Fibroblast of skin of left biceps (primary cell): ENCODE data around the gene CREBL2.
A peak's percentile ranks its signal among the peaks of the same experiment; 100 is the strongest.
"Not testable (repeated sequence)": the region's sequence is repeated elsewhere in the genome, so short reads cannot be mapped to it uniquely, and the experiment has no call there.

ENCODE experiments used
- DNase-seq, 2 experiments: peaks; one replicate each; pipeline ENCODE4 v3.0.0-alpha.2; 2013; ENCODE audit warnings: low read depth in 2 of 2

CREBL2 gene

DNA sequence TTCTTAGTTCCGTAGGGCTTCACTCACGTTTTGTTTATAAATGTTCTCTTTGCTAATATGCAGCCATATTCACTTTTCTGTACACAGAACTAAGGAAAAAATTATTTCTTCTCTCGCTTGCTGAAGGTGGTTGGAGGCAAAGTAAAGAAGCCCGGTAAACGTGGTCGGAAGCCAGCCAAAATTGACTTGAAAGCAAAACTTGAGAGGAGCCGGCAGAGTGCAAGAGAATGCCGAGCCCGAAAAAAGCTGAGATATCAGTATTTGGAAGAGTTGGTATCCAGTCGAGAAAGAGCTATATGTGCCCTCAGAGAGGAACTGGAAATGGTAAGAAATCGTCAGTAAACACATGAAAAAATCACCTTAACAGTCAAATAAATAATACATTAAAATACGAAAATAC lies 24.0 kb downstream of the CREBL2 start:
- DNase-seq = no peak

DNA sequence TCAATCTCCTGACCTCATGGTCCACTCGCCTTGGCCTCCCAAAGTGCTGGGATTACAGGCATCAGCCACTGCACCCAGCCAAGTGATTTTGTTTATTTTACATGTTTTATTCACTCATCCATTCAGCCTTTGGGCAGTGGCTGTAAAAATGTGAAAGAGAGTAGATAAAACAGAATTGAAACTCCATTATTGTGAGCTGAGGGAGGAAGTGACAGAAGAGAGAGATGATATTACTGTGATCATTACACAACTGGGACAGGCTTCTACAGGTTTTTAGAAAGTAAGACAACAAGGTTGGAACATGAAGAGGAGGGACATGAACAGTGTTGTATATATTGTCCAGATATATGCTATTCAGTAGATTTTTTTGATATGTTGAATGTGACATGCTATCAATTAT lies 25.0 kb downstream of the CREBL2 start:
- DNase-seq = no peak

DNA sequence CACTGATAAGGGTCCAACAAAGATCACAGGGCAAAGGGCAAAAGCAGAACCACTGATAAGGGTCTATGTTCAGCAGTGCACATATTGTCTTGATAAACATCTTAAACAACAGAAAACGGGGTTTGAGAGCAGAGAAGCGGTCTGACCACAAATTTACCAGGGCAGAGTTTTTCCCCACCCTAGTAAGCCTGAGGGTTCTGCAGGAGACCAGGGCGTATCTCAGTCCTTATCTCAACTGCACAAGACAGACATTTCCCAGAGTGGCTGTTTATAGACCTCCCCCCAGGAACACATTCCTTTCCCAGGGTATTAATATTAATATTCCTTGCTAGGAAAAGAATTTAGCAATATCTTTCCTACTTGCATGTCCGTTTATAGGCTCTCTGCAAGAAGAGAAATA lies 28.3 kb downstream of the CREBL2 start:
- DNase-seq = not testable (repeated sequence)

DNA sequence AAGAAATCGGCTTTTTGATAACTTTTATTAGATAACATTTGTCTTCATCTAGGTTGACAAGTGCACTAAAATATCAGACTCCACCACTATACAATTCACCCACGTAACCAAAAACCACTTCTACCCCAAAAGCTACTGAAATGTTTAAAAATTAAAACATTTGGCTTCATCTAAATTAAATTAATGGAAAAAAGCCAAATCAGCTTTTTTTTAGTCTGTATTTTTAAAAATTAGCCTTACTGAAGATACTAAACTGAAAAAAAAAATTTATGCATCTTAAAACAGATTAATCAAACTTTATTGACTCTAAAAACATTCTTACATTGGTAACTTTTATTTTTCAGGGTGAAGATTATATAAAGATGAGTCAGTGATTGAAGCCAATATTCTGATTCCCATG lies 30.0 kb downstream of the CREBL2 start:
- no peak for DNase-seq

DNA sequence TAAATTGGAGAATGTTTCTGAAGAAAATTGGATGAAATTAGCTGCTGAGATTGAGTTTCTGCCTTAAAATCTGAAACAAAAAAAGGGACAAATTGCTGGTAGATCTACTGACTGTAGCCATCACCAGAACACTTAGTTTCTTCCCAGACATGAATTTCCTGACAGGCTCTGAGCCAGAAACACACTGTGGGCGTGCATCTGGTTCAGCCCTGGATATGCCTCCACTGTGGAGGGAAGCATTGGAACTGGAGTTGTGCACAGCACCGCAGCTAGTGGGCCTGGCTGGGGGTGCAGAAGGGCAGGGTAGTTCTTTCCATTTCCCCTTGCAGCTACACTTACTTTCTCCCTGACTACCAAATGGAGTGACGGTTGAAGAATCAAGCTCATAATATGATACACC lies 31.2 kb downstream of the CREBL2 start:
- DNase-seq = no peak

DNA sequence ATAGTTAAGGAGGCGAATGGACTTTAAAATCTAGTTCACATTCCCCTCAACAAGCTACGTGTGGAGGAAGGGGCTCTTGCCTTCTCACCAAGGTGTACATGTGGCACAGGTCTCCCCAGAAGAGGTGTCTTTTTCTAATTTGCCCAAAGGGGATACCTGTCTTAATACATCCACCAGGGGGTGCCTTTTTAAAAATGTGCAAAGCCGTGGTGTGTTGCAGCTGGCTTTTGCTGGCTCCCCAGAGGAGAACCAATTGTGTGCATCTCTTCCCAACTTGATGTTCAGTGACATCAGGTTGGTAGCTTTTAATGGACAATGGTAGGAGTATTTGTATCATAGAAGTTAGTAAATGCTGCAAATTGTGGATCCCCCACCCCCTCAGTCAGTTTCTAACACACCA lies 33.8 kb downstream of the CREBL2 start:
- DNase-seq = no peak

DNA sequence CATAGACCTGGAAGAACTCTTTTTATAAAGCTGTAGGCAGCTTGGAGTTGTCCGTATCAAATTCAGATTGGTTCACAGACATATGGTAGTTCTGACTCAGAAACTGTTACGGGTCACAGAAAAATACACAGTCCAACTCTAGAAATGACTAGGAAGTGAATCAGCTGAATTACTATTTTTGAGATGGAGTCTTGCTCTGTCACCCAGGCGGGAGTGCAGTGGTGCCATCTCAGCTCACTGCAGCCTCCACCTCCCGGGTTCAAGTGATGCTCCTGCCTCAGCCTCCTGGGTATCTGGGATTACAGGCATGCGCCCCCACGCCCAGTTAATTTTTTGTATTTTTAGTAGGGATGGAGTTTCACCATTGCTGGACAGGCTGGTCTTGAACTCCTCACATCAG lies 34.3 kb downstream of the CREBL2 start:
- DNase-seq = peak; percentile 23 to 24

DNA sequence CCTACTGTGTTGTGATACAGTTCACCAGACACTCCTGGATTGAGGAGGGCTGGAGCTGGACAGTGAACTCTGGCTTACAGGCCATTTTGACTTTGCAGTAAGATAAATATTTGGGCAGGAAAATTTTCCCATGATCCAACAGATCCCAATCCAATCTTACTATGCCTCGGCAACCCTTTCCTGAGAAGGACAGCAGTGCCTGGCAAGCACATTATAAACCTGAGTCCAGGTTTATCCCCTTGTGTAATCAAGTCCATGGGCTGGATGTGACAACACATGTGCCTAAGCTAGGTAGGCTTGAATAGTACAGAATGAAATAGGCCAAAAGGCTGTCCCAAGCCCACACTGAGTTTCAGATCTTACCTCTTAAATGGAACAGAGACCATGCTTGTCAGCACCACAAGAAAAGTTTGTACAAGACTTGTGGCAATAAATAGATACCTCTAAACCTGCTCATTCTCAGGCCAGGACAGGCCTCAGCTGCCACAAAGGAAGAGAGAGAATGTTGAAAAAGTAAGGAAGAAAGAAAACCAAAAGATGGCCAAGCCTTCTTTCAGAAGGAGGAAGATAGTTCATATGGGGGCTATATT lies 34.9 kb downstream of the CREBL2 start:
- DNase-seq = no peak

DNA sequence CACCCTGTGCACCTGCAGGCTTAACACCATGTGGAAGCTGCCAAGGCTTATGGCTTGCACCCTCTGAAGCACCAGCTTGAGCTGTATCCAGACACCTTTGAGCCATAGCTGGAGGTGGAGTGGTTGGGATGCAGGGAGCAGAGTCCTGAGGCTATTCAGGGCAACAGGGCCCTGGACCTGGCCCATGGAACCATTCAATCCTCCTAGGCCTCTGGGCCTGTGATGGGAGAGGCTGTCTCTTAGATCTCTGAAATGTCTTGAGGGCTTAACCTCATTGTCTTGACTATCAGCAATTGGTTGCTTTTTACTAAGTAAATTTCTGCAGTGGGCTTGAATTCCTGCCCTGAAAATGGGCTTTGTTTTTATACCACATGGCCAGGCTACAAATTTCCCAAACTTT lies 36.6 kb downstream of the CREBL2 start:
- DNase-seq = no peak

DNA sequence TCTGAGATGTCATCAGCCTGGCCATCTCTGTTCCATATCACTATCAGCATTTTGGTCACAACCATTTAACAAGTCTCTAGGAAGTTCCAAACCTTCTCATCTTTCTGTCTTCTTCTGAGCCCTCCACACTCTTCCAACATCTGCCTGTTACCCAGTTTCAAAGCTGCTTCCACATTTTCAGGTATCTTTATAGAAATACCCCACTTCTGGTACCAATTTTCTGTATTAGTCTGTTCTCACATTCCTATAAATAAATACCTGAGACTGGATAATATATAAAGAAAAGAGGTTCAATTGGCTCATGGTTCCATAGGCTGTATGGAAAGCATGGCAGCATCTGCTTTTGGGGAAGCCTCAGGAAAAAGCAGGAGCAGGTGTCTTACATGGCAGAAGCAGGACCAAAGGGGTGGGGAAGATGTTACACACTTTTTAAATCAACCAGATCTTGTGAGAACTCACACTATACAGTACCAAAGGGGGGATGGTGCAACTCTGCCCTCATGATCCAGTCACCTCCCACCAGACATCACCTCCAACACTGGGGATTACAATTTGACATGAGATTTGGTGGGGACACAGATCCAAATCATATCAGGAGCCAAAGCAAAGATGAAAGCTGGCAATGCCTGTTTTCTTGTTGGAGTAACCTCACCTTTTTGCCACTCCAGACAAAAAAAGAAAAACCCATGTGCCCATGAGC lies 37.4 kb downstream of the CREBL2 start:
- DNase-seq = no peak

DNA sequence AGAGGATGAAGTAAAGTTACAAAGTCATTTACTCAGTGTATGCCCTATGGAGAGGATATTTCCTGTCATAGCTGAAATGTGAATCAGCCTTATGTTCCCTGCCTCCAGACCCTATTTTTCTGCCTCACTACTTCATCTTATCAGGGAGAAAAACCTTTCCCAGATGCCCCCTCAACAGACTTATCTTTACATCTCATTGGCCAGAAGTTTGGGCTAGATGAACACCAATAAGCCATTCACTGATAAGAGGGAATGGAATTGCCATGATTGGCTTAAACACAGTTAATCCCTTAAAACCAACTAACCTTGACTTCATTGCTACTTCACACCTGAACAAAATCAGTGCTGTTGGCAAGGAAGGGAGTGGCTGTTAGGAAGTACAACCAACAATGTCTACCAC lies 40.1 kb downstream of the CREBL2 start:
- no peak for DNase-seq

DNA sequence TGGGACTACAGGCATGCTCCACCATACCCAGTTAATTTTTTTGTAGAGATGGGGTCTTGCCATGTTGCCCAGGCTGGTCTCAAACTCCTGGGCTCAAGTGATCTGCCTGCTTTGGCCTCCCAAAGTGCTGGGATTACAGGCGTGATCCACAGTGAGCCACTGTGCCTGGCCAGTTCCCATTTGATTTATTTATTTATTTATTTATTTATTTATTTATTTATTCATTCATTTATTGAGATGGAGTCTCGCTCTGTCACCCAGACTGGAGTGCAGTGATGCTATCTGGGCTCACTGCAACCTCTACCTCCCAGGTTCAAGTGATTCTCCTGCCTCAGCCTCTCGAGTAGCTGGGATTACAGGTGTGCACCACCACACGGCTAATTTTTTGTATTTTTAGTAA lies 41.0 kb downstream of the CREBL2 start:
- not testable (repeated sequence) for DNase-seq

DNA sequence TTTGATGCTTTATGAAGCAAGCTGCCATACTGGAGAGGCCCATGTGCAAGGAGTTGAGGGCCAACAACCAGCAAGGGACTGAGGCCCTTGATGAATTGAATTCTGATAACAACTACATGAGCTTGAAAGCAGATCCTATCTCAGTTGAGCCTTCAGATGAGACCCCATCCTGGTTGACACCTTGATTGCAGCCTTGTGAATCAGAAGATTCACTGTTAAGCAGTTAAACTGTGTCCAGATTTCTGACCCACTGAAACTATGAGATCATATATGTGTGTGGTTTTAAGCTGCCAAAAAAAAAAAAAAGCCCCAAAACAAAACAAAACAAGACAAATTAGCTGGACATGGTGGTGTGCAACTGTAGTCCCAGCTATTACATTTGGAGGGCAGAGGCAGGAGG lies 42.2 kb downstream of the CREBL2 start:
- DNase-seq = no peak

DNA sequence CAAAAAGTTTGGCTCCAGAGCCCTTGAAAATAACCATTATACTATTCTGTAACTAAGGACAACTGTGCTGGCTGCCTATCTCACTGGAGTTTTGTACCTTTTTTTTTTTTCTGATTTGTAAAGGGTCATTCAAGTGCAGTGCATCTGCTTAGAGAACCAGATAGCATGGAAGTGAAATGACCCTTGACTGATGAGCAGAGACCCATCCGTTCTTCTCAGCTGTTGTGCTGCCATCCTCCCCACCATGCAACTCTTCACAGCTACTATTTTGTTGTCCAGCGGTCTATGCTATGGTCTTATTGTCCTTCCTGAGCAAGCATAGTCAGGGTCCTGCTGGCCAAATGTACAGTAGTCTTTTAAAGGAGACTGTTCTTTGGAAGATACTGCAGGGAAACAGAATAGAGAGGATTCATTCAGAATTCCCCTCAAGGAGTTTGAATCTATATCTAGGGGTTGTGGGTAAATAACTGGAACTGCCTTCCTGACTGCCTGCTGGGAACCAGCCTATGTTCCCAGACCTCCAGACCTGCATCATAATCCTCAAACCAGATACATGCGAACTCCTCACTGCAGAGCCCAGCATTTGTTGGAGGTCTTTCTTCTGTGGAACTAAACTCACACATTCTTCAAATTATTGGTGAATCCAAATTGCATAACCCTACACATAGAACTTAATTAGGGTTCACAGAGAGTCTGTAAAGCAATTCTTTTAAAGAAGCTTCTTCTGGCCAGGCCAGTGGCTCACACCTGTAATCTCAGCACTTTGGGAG lies 43.2 kb downstream of the CREBL2 start:
- DNase-seq = no peak

DNA sequence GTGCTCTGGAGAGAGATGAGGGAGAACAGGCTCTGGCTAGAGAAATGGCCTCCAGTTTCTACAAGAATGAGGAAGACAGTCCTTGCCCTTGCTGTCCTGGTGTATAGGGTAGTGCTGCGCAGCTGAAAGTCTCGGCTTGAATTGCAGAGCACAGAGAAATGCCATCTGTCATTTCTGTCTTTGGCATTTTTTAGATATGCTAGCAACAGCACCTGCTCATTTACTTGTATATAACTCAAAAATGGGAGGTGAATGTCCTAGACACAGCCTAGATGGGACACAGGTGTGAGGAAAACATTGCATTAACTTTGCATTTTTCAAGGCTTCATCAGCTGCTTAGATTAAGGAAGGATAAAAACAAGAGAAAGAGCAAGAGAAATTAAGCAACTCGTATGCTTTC lies 48.5 kb downstream of the CREBL2 start:
- no peak for DNase-seq

DNA sequence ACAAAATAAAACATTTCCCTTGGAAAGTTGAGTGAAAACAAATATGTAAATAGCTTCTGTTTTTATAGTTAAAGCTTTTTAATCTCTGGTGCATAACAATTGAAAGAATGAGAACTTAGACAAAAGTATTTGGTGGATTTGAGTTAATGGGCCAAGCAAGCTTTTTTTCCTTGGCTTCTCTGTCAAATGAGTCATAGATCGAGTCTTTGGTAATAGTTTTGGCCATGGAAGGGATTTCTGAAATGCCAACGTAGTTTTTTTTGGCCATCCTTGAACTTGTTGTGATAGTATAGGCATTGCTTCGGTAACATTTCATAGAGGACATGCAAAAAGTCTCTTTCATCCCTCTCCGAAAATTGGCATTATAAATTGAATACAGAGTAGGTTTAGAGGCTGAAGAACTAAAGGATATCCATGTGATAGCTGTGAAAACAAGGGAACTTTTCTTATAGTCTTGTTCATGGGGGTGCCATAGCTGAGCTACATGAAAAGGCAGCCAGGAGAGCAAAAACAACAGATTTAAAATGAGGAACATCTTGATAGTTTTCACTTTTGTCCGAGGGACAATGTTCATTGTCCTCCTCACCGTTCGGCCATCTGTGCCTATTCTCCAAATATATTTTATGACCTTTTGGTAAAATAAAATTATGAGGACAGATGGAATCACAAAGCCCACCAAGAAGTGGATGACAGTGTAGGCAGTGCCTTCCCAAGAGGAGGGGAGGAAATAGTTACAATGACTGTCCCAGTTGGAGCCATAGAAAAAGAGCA lies 49.6 kb downstream of the CREBL2 start:
- peak; percentile 47 to 51 for DNase-seq

DNA sequence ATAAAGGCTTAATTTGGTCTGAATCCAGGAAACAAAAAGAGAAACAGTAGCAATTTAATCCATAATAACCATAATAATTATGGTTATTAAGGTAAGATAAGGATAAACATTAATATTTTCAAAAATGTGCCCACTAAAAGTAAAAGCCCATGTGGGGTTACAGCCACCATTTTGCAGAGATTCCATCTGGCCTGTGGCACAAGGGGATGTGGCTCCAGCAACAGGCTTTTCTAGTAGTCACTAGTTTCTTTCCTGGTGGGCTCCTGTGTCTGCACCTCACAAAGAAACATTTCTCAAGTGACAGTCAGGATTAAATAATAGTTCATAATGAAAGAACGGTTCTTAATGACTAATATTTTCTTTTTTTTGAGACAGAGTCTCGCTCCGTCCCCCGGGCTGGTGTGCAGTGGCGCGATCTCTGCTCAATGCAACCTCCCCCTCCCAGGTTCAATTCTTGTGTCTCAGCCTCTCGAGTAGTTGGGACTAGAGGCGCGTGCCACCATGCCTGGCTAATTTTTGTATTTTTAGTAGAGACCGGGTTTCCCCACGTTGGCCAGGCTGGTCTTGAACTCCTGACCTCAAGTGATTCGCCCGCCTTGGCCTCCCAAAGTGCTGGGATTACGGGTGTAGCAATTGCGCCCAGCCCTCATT lies 52.1 kb downstream of the CREBL2 start:
- DNase-seq = no peak

DNA sequence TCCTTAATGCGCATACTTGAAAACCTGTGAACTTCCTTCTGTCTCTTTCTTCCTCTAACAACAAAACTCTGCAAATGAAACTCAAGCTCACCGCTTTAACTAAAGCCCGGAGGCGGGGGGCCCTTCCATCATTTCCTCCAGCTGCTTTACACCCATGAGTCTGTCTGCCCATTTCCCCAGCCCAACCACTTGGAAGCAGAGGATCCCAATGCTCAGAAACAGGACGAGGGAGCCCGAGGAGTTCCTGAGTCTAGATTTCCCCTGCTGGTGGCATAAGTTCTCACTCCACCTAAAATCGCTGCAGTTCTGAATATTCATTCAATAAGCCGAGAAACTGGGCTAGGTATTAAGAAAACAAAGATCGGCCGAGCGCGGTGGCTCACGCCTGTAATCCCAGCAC lies 53.5 kb downstream of the CREBL2 start:
- DNase-seq = no peak

DNA sequence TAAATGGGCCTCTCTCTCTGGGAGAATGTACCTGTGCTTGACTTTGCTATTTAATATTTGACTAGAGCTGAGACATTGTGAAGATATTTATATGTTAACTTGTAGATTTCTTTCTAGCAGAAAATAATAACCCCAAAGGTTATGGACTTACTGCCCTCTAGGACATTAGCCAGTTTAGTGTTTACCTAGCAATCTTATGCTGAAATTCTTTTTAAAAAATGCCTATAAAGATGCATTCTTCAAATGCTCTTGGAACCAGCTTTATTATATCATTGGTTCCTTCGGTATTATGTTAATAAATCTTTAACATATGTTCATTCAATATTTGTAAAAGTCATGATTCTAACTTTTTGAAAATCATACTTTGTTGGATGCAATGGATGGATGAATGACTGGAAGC lies 56.3 kb downstream of the CREBL2 start:
- no peak for DNase-seq

DNA sequence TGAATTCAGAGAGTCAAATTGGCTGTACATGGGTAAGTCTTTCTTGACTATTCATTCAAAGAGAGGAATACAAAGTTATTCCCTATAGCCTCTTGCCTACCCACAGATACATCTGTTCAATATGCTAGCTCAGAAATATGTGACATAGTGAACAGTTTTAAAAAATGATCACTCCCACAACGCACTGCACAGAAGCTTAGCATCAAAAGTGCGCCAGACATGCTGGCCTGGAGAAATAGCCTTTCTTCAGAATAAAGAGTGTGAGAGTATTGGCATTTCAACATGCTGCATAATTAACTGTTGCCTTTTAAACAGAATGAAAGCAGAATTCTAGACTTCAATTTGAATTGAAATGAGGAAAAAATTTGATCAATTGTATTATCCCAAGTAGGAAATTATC lies 57.3 kb downstream of the CREBL2 start:
- DNase-seq = no peak

DNA sequence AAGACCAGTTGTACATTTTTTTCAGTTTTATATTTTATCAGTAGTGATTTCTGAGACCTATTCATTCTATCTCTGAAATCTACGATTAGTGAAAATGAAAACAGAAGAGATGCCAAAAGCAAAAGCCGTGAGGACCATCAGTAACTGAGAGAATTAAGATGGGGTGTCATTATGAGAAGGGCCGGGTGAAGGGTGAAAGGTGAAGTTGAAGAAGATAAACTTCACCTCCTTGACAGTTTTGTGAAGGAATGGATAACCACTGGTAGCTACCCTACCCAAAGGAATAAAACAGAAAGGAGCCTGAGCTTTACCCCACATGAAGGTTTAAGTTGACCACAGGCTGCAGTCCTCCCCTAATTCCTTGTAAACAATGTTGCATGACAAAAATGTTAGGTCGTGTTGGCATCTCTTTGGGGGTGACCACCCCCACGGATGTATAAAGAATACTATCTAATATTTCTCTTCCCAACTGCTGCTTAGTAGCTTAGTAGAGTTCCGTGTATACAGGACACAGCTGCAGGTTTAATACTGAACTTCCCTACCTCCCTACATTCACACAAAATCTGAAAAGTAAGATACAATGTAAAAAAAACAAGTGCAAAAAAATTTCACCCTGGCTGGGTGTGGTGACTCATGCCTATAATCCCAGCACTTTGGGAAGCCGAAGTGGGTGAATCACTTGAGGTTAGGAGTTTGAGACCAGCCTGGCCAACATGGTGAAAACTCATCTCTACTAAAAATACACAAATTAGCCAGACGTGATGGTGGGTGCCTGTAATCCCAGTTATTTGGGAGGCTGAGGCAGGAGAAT lies 60.4 kb downstream of the CREBL2 start:
- DNase-seq = no peak
